Activated CD4-positive, alpha-beta T cell treated with anti-CD3 and anti-CD28 coated beads, Interleukin-2, amount 50 U/mL, for 1 hour (primary cell): ENCODE data around the gene ANKHD1.
A peak's percentile ranks its signal among the peaks of the same experiment; 100 is the strongest.

Experiments used
- DNase-seq: peaks from one replicate; pipeline ENCODE4 v3.0.0-alpha.2; 2020

ANKHD1 gene

GRCh38 chr5:140547508-140548299 is 146.1 kb downstream of the ANKHD1 start, which contains the start of gene EIF4EBP3:
TSS of gene EIF4EBP3 (plus strand) at chr5:140547662. CDS start at chr5:140547738, 76 bp downstream.
- DNase-seq, result peak; percentile 87

- DNase-seq, result no peak
Measured at GRCh38 chr5:140548300-140548688, 146.7 kb downstream of the ANKHD1 start.

DNA sequence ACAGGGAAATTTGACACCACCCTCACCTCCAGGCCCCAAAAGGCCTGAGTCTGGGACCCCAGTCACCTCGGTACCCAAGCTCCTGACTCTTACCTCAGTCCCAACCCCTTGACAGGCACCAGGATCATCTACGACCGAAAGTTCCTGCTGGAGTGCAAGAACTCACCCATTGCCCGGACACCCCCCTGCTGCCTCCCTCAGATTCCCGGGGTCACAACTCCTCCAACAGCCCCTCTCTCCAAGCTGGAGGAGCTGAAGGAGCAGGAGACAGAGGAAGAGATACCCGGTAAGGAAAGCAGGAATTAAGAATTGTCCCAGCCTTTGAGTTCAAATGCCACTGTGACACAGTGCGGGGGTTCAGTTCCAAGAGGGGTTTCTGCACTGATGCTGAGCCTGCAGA is 147.2 kb downstream of the ANKHD1 start:
- no peak for DNase-seq

- DNase-seq, result no peak
Measured at GRCh38 chr5:140549237-140550144, 147.9 kb downstream of the ANKHD1 start.

DNA sequence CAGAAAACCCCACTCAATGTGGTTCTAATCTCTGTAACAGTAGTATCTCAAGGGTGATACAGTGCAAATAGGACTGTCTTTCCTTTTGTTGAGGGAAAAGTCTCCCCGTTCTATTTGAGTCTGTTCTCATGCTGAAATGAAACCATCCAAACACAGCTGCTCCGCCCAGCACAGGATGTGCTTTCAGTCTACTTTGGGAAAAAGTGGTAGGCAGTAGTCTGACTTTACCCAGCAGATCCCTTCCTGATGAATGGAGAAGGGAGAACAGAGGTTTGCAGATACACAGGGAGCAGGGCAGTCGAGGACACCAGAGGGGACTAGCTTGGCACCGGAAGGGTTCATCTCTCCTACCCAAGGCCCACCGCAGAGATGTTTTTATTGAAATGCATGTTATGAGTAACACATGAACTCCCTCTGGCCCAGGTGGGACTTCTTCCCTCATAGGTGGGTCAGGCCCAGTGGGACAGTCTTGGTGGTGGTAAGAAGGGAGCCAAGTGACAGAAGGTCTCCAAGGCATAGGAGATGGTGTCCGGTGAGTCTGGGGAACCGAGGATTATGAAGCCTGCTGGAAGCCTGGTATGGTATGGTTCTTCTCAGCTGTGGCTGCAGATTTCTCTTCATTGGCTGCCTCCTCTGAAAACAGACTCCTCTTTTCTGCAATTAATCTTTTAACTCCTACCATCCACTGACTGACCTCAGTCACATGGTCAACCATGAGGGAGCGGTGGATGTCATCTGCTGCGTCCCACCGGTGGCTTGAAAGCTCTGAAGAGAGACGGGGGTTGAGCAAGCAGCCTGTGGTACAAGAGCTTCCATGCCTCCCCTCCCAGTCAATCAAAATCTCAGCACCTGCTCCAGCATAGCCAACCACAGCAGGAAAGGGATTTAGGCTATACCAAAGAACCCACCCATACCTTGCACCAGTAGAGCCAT is 148.8 kb downstream of the ANKHD1 start:
- DNase-seq, result no peak

- DNase-seq, result no peak
Measured at GRCh38 chr5:140551872-140552271, 150.2 kb downstream of the ANKHD1 start.

- DNase-seq, result no peak
Measured at GRCh38 chr5:140553657-140554056, 152.0 kb downstream of the ANKHD1 start.

DNA sequence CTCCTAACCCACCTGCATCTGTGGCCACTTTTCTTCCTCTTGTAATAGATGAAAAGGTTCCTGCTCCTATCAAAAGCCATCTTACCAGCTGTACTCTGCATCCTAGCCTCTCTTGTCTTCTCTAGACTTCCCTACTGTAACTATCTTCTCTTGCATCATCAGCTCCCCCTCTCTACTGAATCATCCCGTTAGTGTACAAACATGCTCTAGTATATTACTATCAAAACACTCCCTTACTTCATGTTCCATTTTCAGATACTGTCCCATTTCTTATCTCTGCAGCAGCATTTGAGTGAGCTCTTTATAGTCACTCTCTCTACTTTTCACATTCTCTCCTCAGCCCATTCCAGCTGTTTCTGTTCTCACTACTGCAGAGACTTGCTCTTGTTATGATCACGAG is 152.8 kb downstream of the ANKHD1 start:
- DNase-seq, result no peak

- no peak for DNase-seq
Measured at GRCh38 chr5:140555747-140556312, 154.2 kb downstream of the ANKHD1 start.

DNA sequence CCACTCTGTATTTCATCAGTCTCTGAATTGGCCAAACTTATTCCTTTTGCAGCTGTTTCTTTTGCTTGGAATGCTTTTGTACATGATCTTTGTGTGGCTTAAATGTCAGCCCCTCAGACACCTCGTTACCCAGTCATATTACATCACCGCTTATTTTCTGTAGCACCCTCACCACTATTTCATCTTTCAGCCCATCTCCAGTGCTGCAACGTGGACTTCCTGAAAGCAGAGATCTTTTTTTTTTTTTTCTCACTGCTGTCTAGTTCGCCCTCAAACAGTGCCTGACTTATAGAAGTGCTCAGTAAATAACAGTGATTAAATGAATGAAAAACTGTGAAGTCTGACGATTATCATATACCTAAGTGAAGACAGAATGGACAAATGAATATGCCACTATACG is 154.8 kb downstream of the ANKHD1 start:
- no peak for DNase-seq

DNA sequence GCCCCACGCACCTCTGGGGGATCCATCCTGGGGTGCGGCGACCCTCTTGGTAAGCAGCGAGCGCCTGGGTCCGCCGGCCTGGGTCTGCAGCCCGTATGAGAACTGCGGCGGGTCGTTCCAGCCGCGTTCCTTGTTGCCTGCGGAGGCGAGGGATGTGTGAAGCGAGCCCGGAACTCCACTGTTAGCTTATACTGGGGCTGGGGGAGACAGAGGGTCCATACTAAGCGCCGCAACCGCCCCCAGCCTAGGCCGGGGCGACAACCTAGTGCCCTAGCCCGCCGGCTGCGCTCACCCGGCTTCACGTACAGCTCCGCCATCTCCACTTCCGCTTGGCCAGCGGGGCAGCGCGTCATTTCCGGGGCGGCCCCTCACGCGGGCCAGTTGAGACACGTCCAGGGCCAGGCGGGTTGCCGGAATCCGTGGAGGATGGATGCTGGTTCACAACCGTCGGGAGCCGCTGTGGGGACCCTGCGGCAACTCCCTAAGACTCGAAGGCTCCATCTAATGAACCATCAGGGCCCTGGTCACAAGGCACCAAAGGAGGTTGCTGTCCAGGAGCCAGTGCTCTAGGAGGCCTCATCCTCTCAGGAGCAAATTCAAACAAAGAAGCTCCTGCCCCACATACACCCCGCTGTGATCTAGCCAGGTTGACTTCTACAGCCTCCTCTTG is 155.6 kb downstream of the ANKHD1 start, which contains the start of gene SRA1:
Gene SRA1 (minus strand): TSS at position 338 of the 670 bp plus-strand sequence. CDS start 21 bp downstream, at position 317.
- peak; percentile 70 for DNase-seq

GRCh38 chr5:140557965-140558364 is 156.3 kb downstream of the ANKHD1 start:
- no peak for DNase-seq

DNA sequence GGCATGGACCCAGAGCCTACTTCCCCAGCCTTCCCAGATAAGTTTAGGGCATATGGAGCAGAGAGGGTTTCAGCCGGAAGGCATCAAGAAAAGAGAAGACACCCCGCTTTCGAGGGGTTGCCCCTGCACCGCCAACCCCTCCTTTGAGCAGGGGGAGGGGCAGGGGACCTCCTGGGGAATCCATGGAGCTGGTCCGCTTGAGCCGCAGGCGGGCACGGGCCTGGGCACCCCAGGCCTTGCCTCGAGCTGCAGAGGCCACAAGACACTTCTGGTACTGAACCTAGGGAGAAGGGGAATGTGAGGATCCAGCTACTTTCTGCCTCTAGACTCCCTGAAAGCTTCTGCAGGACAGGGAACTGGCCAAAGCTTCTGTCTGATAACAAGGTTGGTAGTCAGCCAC is 156.9 kb downstream of the ANKHD1 start:
- no peak for DNase-seq

- no peak for DNase-seq
Measured at GRCh38 chr5:140560227-140560626, 158.6 kb downstream of the ANKHD1 start.

- no peak for DNase-seq
Measured at GRCh38 chr5:140561753-140562523, 160.3 kb downstream of the ANKHD1 start.

- DNase-seq, result no peak
Measured at GRCh38 chr5:140563596-140563995, 162.0 kb downstream of the ANKHD1 start.

- DNase-seq, result peak; percentile 96
Measured at GRCh38 chr5:140564196-140565023, 162.8 kb downstream of the ANKHD1 start, which contains the start of the genes APBB3 and SLC35A4. TSS of gene APBB3 (minus strand) at chr5:140564598. CDS start at chr5:140564245, 353 bp downstream. TSS of gene SLC35A4 (plus strand) at chr5:140564828. CDS start at chr5:140567170, 2,342 bp downstream.

DNA sequence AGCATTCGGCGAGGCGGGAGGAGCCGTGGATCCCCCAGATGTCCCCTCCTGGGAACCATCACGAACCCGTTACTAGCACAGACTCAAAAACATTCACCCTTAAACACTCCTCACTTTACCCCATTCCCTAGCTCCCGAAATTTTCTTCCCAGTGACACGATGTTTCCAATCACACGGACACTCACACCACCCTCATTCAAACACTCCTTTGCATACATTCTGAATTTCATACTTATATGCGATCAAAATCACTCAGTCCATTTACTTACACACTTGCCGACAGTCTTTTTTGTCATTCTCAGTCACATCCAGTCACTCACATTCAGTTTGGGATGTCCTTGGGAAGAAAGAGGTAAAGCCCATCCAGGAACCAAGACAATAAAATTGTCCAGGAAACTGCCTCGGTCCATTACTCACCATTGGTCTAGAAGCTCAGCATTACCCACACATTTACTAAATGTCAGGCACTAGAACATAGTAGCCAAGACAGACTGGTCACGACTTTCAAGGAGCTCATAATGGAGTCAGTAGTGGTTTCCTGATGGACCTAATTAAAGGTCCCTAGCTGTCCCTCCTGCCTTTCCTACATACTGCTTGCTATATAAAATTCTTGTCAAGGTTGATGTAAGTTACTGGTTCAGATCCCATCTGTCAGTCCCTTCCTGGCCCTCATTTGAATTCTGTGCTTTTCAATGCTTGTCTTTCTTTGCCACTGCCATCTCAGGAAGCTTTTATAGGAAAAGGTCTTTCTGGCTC is 163.6 kb downstream of the ANKHD1 start:
- no peak for DNase-seq

- no peak for DNase-seq
Measured at GRCh38 chr5:140565780-140566095, 164.1 kb downstream of the ANKHD1 start.
